Stimulated activated CD4-positive, alpha-beta T cell treated with anti-CD3 and anti-CD28 coated beads, TNF-alpha, amount 100 ng/mL, for 48 hours (primary cell): ENCODE measurements around the gene SPIN2B.

Experiments used
- DNase-seq, 3 donors: peaks; one replicate each; pipeline ENCODE4 v3.0.0-alpha.2; 2020; ENCODE audit warnings: low read depth in 3 of 3

Gene SPIN2B

DNA sequence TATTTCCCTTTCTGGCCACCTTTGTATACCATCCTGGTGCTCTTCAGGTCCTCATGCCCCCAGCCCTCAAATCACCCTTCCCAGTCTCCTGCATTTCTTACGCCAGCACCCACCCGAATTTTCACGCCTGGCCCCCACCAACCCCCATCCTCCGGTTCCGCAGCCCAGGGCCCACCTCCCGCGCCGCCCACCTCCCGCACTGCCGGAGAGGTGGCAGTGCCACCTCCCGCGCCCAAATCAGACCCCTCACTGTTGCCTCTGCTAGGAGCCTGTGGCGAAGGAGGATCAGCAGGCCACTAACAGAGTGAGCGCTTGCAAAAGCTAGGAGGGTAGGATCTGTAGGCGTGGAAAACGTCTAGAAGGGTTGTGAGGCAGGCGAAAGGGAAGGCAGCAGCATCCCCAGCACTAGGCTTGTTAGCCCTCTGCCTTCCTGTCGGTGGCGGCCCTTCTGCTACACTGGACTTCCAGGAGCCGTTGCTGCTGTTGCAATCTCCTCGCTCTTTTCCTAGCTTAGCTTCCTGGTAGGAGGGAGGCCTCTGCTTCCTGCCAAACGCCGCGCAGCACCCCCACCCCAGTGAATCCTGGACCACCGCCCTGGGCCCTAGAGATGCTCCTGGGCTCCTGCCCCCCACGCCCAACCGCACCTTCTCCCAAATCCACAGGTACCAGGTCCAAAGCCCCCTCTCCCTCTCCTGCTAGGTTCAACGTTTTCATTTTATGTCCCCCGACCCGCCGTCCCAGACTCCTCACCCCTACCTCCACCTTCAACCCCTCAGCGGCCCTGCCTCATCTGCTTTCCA is 51.0 kb downstream of the SPIN2B start:
- no peak for DNase-seq
